Lower lobe of right lung (tissue), 2 donors: ENCODE data around the gene DEFB115. TPM values are rescaled to one million over a fixed set of nuclear protein-coding genes. Genes with fewer than 3 reads are reported as not detected.

Experiments used
- ATAC-seq, 2 donors: fragments of 200-7000 bp; cut with Tn5 transposase; one replicate each; pipeline ENCODE4 v1.9.1; 2020 to 2022; ENCODE audit warnings: mild to moderate bottlenecking in 2 of 2, moderate library complexity in 2 of 2
- DNase-seq: peaks from one replicate; pipeline ENCODE4 v3.0.0-alpha.2; 2020
- H3K27ac ChIP-seq: fragments of 200-600 bp; one replicate; pipeline ENCODE4 v1.8.0; 2022
- H3K27me3 ChIP-seq: fragments of 200-600 bp; one replicate; pipeline ENCODE4 v1.8.0; 2022; ENCODE audit warnings: low read depth
- H3K36me3 ChIP-seq: fragments of 200-600 bp; one replicate; pipeline ENCODE4 v1.8.0; 2022; ENCODE audit warnings: mild to moderate bottlenecking
- H3K4me1 ChIP-seq: fragments of 200-600 bp; one replicate; pipeline ENCODE4 v1.8.0; 2022
- H3K4me3 ChIP-seq: fragments of 200-600 bp; one replicate; pipeline ENCODE4 v1.8.0; 2022; ENCODE audit warnings: mild to moderate bottlenecking
- H3K9me3 ChIP-seq: fragments of 200-600 bp; one replicate; pipeline ENCODE4 v1.8.0; 2022
- CTCF ChIP-seq: fragments of 200-600 bp; IDR thresholded peaks from one replicate; pipeline ENCODE4 v1.8.0; 2022; ENCODE audit warnings: antibody characterized with exemption, mild to moderate bottlenecking
- intact Hi-C: fragments of 100-400 bp; cut with DNase I; formaldehyde crosslinking; loops from one replicate; pipeline ENCODE4 v1.11.0; 2022
- long read RNA-seq: library from polyadenylated mRNA; unstranded; transcript quantifications from one replicate; pipeline ENCODE4 v2.0.0, GENCODE V29; 2021
- total RNA-seq: library from RNA; stranded (reverse); fragmentation: NEBNext Ultra II Directional; extraction: Animal tissue kit (Norgen Biotek cat#: 25700); gene quantifications from one replicate; pipeline ENCODE4 v1.2.1, GENCODE V29; 2021
- donor health status: DM: no; HTN: yes; CAD: no; lungs with severe emphysema.

DEFB115 gene
- total RNA-seq: not detected
- long read RNA-seq: 0 reads

GRCh38 chr20:31257364-31257763, at the start of gene DEFB115:
TSS of gene DEFB115 (plus strand) at chr20:31257664. CDS start at chr20:31257664, 0 bp downstream.
- TF ChIP-seq CTCF: no peak
- Histone ChIP-seq H3K27ac (no peak within 1 kb of the TSS), H3K4me1 (no peaks in the 10 kb centered on the region), H3K36me3 (no peaks in the 10 kb centered on the region), H3K9me3 (no peaks in the 10 kb centered on the region), H3K4me3 (no peak within 1 kb of the TSS), H3K27me3 (no peaks in the 10 kb centered on the region)
- intact Hi-C loops: no loop called here
- no peak for DNase-seq
- no peak for ATAC-seq

DNA sequence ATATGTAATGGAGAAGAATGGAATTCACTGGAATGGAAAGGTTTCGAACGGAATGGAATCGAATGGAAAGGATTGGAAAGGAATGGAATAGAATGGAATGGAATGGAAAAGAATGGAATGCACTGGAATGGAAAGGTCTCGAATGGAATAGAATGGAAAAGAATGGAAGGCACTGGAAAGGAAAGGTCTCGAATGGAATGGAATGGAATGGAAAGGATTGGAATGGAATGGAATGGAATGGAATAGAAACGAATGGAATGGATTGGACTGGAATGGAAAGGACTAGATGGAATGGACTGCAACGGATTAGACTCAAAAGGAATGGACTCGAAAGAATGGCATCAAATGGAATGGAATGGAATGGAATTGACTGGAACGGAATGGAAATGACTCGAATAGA, 20.5 kb upstream of the DEFB115 start:
- intact Hi-C loops: no loop called here
- Histone ChIP-seq H3K27ac (no peak overlapping the region), H3K4me1 (no peaks in the 10 kb centered on the region), H3K36me3 (no peaks in the 10 kb centered on the region), H3K27me3 (no peaks in the 10 kb centered on the region), H3K4me3 (no peak overlapping the region), H3K9me3 (peaks cover 87% of the 10 kb centered on the region)
- no peak for TF ChIP-seq CTCF
- ATAC-seq: no peak
- no peak for DNase-seq

- Histone ChIP-seq H3K27ac (no peak overlapping the region), H3K9me3 (peaks cover 89% of the 10 kb centered on the region), H3K4me3 (no peak overlapping the region), H3K27me3 (no peaks in the 10 kb centered on the region), H3K4me1 (no peaks in the 10 kb centered on the region), H3K36me3 (no peaks in the 10 kb centered on the region)
- ATAC-seq (no peak), DNase-seq (no peak)
- intact Hi-C loops: no loop called here
- TF ChIP-seq CTCF: no peak
These were observed 19.7 kb upstream of the DEFB115 start for GRCh38 chr20:31237763-31238162.

DNA sequence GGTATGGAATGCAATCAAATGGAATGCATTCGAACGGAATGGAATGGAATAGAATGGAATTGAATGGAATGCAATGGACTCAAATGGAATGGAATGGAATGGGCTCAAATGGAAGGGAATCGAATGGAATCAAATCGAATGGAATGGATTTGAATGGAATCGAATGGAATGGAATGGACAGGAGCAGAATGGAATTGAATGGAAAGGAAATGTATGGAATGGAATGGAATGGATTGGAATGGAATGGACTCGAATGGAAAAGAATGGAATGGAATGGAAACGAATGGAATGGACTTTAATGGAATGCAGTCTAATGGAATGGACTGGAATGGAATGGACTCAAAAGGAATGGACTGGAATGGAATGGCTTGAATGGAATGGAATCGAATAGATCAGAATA, 18.3 kb upstream of the DEFB115 start:
- no peak for TF ChIP-seq CTCF
- intact Hi-C loops: no loop called here
- no peak for DNase-seq
- H3K9me3 ChIP-seq: peaks cover 86% of the 10 kb centered on the region
- ATAC-seq: no peak
- no peak overlapping the region for H3K27ac ChIP-seq
- H3K4me3 ChIP-seq: no peak overlapping the region
- no peaks in the 10 kb centered on the region for H3K36me3 ChIP-seq
- no peaks in the 10 kb centered on the region for H3K27me3 ChIP-seq
- H3K4me1 ChIP-seq: no peaks in the 10 kb centered on the region

- no peaks in the 10 kb centered on the region for H3K36me3 ChIP-seq
- H3K27me3 ChIP-seq: no peaks in the 10 kb centered on the region
- DNase-seq: no peak
- no peak for ATAC-seq
- H3K4me1 ChIP-seq: no peaks in the 10 kb centered on the region
- intact Hi-C loops: no loop called here
- no peak overlapping the region for H3K4me3 ChIP-seq
- TF ChIP-seq CTCF: no peak
- no peak overlapping the region for H3K27ac ChIP-seq
- no peaks in the 10 kb centered on the region for H3K9me3 ChIP-seq
These were observed 505 bp upstream of the DEFB115 start for GRCh38 chr20:31256959-31257358.
